HG03378 (cell line): ENCODE measurements around the gene PCBP4.

Experiments used
- ATAC-seq: cut with Tn5 transposase; IDR thresholded peaks from one replicate; pipeline ENCODE4 v1.9.1; 2021; ENCODE audit warnings: mild to moderate bottlenecking, moderate library complexity; ENCODE audit not compliant: unreplicated experiment

The PCBP4 gene

GRCh38 chr3:51974963-51975851, 8.0 kb upstream of the PCBP4 start, which contains the start of gene ABHD14A:
TSS of gene ABHD14A (plus strand) at chr3:51975064. CDS start at chr3:51975136, 72 bp downstream.
- no peak for ATAC-seq

- no peak for ATAC-seq
Measured at GRCh38 chr3:51974277-51974962, 7.2 kb upstream of the PCBP4 start.

- no peak for ATAC-seq
Measured at GRCh38 chr3:51971350-51971749, 4.1 kb upstream of the PCBP4 start.

GRCh38 chr3:51970606-51971300, 3.5 kb upstream of the PCBP4 start:
- ATAC-seq, result no peak

GRCh38 chr3:51969841-51970240, 2.6 kb upstream of the PCBP4 start:
- ATAC-seq, result no peak

- ATAC-seq, result no peak
Measured at GRCh38 chr3:51968883-51969678, 1.8 kb upstream of the PCBP4 start.

- ATAC-seq, result no peak
Measured at GRCh38 chr3:51968170-51968775, 1.0 kb upstream of the PCBP4 start.

GRCh38 chr3:51966922-51967383, 301 bp downstream of the PCBP4 start:
- ATAC-seq, result no peak

- no peak for ATAC-seq
Measured at GRCh38 chr3:51966486-51966885, 768 bp downstream of the PCBP4 start.

- no peak for ATAC-seq
Measured at GRCh38 chr3:51966016-51966415, 1.2 kb downstream of the PCBP4 start.

GRCh38 chr3:51964521-51964920, 2.7 kb downstream of the PCBP4 start:
- ATAC-seq, result no peak

GRCh38 chr3:51963951-51964451, 3.3 kb downstream of the PCBP4 start:
- ATAC-seq, result no peak

GRCh38 chr3:51962854-51963530, 4.3 kb downstream of the PCBP4 start:
- ATAC-seq, result no peak

GRCh38 chr3:51961602-51962569, 5.4 kb downstream of the PCBP4 start:
- no peak for ATAC-seq

- ATAC-seq, result no peak
Measured at GRCh38 chr3:51961011-51961410, 6.2 kb downstream of the PCBP4 start.

- ATAC-seq, result no peak
Measured at GRCh38 chr3:51960386-51960785, 6.9 kb downstream of the PCBP4 start.

- no peak for ATAC-seq
Measured at GRCh38 chr3:51959651-51960050, 7.6 kb downstream of the PCBP4 start.
